Measurements from ENCODE around the gene ARHGEF11.

GRCh38 chr1:156908541-156908940, 137.0 kb downstream of the ARHGEF11 start:
- TF ChIP-seq CTCF (conservative IDR thresholded peaks at IDR 0.05; ENCODE audit: low read length): no peak
- TF ChIP-seq EZH2phosphoT487 (IDR thresholded peaks at IDR 0.05; ENCODE audit: borderline replicate concordance): no peak
